Measurements from ENCODE around the gene TCF12.

The TCF12 gene

GRCh38 chr15:56918046-56918938 lies at the start of gene TCF12:
TCF12 (plus strand) TSS chr15:56918644; CDS start chr15:56919914, 1,270 bp downstream.
- peak; percentile 81 for DNase-seq (ENCODE audit: low read depth, low spot score)

- DNase-seq (ENCODE audit: low read depth, low spot score): no peak
Measured at GRCh38 chr15:56869573-56869972, 48.9 kb upstream of the TCF12 start.

GRCh38 chr15:56871185-56871584 lies 47.3 kb upstream of the TCF12 start:
- DNase-seq (ENCODE audit: low read depth, low spot score): no peak

GRCh38 chr15:56871867-56872266 lies 46.6 kb upstream of the TCF12 start:
- DNase-seq (ENCODE audit: low read depth, low spot score): no peak

- DNase-seq (ENCODE audit: low read depth, low spot score): no peak
Measured at GRCh38 chr15:56877255-56877970, 41.0 kb upstream of the TCF12 start.

- DNase-seq (ENCODE audit: low read depth, low spot score): no peak
Measured at GRCh38 chr15:56879502-56879901, 38.9 kb upstream of the TCF12 start.

GRCh38 chr15:56883088-56883487 lies 35.4 kb upstream of the TCF12 start:
- no peak for DNase-seq (ENCODE audit: low read depth, low spot score)

GRCh38 chr15:56886363-56886931 lies 32.0 kb upstream of the TCF12 start:
- no peak for DNase-seq (ENCODE audit: low read depth, low spot score)

- DNase-seq (ENCODE audit: low read depth, low spot score): peak; percentile 56
Measured at GRCh38 chr15:56886932-56887781, 31.3 kb upstream of the TCF12 start.

GRCh38 chr15:56887782-56888438 lies 30.5 kb upstream of the TCF12 start:
- DNase-seq (ENCODE audit: low read depth, low spot score): no peak

GRCh38 chr15:56890038-56890437 lies 28.4 kb upstream of the TCF12 start:
- no peak for DNase-seq (ENCODE audit: low read depth, low spot score)

- no peak for DNase-seq (ENCODE audit: low read depth, low spot score)
Measured at GRCh38 chr15:56891852-56892440, 26.5 kb upstream of the TCF12 start.

- no peak for DNase-seq (ENCODE audit: low read depth, low spot score)
Measured at GRCh38 chr15:56892659-56893363, 25.6 kb upstream of the TCF12 start.

- DNase-seq (ENCODE audit: low read depth, low spot score): no peak
Measured at GRCh38 chr15:56893364-56893678, 25.1 kb upstream of the TCF12 start.

GRCh38 chr15:56894601-56895000 lies 23.8 kb upstream of the TCF12 start:
- DNase-seq (ENCODE audit: low read depth, low spot score): no peak

GRCh38 chr15:56901931-56902330 lies 16.5 kb upstream of the TCF12 start:
- DNase-seq (ENCODE audit: low read depth, low spot score): no peak

GRCh38 chr15:56906766-56907165 lies 11.7 kb upstream of the TCF12 start:
- no peak for DNase-seq (ENCODE audit: low read depth, low spot score)

- no peak for DNase-seq (ENCODE audit: low read depth, low spot score)
Measured at GRCh38 chr15:56910801-56911200, 7.6 kb upstream of the TCF12 start.

GRCh38 chr15:56913241-56913640 lies 5.2 kb upstream of the TCF12 start:
- no peak for DNase-seq (ENCODE audit: low read depth, low spot score)

GRCh38 chr15:56913670-56914069 lies 4.8 kb upstream of the TCF12 start:
- DNase-seq (ENCODE audit: low read depth, low spot score): no peak
